Middle frontal gyrus (tissue), 1 donor: Measurements from ENCODE around the gene BUD23.
A peak's percentile ranks its signal among the peaks of the same experiment; 100 is the strongest.
"Not testable (repeated sequence)": the region's sequence is repeated elsewhere in the genome, so short reads cannot be mapped to it uniquely, and the experiment has no call there.

ENCODE experiments used
- DNase-seq: peaks from one replicate; pipeline ENCODE4 v3.0.0-alpha.2; 2015; ENCODE audit warnings: low spot score; ENCODE audit errors: extremely low spot score

The BUD23 gene

DNA sequence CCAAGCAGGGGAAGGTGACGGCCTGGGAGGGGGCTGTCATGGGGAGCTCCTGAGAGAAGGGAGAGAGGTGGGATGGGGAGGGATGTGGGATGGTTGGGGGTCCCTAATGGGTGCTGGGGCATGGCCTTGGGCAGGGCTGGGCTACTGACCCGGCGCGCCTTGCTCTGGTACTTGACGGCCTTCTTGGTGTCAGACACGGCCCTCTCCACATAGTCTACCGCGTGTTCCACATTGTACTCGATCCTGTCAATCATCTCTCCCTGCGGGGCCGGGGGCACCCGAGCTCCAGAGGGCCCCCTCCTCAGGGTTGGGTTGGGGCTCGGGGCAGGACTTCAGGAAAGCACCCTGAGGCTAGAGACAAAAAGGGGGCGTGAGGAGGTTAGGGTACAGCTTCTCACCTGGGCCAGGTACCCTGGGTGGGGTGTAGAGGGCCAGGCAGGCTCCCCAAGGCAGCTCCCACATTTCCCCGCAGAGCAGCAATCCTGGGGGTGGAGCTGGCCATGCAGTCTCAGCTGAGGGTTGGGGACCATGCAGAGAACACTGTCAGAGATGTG is 17.3 kb downstream of the BUD23 start:
- DNase-seq = no peak

DNA sequence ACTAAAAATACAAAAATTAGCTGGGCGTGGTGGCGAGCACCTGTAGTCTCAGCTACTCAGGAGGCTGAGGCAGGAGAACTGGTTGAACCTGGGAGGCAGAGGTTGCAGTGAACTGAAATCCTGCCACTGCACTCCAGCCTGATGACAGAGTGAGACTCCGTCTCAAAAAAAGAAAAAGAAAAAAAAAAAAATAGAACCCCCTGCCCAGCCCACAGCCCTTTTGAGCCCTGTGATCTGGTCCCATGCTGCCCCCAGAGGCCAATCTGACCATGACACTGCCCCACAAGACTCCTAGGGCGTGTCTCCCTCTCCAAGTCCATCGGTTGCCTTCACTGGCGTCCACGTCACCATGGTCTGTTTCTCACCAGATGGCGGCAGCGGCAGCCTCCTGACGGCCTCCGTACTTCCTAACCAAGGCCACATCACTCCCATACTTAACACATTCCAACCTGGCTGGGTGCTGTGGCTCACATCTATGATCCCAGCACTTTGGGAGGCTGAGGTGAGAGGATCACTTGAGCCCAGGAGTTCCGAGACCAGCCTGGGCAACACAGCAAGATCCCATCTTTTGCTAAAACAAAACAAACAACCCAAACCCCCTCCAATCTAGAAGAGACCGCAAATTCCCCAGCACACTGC is 18.1 kb downstream of the BUD23 start:
- DNase-seq = no peak

DNA sequence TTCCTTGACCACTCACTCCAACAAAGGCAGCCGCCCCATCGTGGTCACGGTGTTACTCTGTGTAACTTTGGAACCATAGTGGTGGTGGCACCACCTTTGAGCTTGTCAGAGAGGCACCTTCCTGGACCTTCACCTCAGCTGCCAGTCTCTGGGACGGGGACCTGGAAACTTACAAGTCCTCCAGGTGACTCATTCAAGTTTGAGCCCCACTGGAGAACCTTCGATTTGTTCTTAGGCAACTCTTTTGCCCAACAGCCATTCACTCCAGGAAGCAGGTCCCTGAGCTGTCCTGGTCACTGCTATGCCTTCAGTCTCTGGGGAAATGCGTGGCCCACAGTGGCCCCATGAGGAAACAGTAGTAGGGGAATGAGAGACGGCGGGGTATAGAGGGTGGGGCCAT is 18.8 kb downstream of the BUD23 start:
- DNase-seq = no peak

DNA sequence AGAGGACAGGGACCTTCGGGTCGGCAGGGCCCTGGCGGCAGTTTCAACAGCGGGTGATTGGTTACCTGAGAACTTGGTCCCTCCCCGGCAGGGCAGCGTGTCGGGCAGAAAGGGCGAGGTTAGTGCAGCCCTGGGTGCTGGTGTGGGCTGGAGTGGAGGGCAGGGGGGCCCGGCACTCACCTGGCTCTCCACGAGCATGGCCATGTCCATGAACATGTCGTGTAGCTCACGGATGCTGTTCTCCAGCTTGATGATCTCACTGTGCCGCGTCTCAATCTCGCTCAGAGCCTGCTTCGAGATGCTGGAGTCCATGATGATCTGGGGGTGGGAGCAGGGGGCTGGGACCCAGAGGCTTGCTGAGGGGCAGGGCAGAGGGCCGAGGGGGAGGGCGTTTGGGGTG is 19.3 kb downstream of the BUD23 start:
- no peak for DNase-seq

DNA sequence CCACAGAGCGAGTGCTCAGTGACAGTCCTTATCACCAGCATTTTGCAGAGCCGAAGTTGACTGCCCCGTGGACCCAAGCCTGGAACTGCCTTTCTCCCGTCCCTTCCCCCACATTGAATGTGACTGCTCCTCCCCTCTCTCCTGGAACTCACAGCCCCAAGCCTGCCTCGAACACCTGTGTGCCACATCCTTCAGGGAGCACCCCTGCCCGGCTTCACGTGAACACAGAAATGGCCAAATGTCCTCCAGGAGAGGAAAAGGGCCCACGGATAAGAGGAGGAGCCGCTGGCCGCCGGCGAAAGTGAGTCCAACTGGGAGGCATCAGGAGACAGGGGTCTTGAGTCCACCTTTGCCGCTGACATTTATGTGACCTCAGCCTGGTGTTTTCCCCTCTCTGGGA is 19.8 kb downstream of the BUD23 start:
- no peak for DNase-seq

DNA sequence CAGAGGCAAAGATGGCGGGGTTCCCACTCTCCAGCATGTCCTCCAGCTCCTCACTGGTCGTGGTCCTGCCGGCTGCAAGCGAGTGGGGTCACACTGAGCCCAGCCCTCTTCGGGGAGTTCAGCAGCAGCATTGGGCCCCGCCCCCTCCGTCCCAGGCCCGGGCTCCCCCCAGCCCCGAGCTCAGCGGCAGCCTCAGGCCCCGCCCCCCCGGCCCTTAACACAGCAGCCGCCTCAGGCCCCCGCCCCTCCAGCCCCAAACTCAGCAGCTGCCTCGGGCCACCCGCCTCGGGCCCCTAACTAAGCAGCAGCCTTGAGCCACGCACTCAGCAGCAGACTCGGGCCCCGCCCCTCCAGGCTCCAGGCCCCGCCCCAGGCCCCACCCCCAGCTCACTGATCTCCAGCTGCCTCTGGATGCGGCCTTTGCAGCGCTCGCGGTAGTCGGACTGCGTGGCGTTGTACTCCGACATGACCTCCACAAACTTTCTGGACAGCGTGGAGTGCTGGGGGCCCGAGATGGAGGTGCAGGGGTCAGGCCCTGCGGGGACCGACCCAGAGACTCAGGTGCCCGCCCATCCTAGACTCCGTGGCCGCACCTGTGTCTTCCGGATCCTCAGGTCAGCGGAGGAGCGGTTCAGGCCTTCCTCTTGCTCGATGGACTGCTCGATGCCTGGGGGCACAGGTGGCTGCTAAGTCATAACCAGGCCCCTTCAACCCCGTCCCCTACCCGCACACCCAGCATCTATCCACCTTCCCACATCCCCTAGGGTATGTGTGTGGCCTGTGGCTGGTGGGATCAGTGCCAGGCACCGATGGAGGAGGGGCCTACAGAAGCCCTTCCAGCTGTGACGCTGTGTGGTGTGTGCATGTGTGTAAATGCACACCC is 20.6 kb downstream of the BUD23 start:
- no peak for DNase-seq

DNA sequence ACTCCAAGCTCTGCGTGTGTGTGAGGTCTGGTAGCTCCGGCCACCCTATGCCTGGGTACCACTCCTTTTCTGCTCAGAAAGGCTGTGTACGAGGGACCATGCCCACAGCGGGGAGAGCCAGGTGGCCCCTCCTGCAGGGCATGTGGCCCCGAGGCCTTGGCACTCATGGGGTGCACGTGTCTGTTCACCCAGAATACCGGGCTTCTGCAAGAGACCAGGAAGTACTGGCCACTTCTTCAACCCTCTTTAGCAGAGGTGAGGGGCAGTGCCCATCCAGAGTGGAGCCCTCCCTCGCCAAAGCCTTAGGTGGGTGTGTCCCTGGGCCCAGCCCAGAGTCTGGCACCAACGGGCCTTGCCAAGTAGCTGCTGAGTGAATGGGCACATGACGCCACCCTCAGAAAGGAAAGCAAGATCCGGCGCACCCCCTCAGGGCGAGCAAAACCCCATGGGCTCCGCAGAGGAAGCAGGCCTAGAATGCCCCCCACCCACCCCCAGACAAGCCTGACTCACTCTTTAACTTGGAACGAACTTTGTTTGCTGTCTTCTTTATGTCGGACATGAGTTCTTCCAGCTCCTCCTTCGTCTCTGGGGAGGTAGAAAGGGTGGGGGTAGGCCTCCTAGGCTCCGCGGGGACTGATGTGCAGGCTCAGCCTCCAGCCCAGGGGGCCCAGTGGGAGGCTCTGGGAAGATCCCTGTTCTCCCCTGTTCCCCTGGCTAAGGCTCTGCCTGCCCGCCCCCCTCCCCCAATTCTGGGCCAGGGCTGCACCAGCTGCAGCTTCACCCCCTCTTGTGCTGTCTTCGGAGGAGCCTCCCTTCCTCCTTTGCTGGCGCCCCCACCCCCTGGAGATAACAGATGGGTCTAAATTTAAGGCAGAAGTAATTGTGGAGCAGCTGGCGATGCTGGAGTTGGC is 21.5 kb downstream of the BUD23 start:
- peak; percentile 39 for DNase-seq

DNA sequence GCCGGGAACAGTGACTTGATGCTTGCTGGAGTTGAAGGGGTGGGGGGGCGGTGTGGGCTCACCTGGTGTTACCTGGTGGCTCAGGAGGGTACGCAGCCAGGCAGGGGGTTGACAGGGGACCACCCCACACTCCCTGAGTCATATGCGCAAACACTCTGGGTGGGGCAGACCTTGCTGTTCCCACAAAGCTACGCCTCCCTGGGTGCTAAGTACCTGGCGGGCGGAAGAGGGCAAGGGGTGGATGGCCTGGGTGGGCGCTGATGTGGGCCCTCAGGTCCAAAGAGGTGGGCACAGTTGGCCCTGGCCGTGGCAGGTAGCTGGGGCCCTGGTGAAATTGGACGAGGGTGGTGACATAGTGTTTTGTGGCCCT is 22.1 kb downstream of the BUD23 start:
- no peak for DNase-seq

DNA sequence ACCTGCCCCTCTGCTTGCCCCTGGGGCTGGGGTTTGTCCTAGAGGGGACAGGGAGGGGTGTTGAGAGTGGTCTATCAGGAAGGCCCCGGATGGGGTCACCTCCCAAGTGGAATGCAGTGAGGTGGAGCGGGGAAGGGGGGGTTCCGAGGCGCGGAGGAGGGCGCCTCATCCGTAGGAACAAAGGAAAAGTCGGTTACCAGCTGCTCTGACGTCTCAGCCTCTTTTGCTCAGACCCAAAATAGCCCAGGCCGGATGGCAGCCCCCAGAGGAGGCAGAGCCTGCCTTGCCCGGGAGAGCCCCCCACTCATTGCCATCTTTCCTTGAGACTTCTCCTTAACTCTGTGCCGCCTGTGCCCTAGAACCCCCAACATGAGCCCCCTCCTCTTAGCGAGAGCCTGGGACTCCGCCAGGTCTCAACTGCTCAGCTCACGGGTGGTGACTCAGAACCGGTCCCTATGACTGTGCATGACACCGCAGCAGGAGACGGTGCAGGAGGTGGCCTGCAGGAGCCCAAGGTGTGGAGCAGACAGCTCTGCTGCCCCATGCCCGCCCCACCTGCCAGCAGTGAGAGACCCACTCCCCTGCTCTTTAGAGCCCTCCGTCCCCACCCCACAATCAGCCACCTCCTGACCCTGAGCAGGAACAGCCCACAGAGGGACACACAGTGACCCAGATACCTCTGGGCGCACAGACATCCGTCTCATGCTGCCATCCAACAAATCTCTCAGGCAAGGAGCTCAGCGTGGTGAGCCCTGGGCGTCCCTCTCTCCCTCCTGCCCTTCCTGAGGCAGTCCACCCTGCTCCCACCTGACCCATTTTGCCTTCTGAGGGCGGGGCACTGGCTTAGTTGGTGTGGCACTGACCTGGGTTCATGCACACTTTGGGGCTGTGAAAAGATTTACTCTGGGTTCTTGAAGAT is 23.0 kb downstream of the BUD23 start:
- DNase-seq = peak; percentile 23

DNA sequence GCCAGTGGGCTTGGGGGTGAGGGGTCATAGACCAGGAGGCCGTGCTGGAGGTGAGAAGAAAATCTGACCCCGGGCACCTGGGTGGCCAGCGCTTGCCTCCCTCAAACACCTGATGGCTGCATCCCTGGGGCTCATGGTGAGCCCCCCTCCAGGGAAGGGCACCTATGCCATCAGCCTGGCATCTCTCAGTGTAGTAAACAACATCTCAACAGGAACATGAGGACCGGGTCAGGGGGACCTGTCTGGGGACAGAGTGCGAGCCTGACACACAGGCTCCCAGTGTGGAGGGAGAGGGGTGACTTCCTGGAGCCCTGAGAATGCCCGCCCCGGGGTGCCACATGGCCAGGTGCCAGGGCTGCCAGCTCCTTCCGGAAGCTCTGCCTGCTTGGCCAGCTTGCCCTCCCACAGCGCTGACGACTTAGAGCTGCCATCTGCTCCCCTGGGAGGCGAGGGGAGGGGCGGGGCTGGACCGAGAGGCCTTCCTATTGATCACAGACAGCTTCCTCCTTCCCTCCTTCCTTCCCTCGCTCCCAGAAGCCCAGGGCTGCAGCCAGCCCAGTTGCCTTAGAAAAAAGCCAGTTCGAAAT is 23.7 kb downstream of the BUD23 start:
- peak; percentile 35 for DNase-seq

DNA sequence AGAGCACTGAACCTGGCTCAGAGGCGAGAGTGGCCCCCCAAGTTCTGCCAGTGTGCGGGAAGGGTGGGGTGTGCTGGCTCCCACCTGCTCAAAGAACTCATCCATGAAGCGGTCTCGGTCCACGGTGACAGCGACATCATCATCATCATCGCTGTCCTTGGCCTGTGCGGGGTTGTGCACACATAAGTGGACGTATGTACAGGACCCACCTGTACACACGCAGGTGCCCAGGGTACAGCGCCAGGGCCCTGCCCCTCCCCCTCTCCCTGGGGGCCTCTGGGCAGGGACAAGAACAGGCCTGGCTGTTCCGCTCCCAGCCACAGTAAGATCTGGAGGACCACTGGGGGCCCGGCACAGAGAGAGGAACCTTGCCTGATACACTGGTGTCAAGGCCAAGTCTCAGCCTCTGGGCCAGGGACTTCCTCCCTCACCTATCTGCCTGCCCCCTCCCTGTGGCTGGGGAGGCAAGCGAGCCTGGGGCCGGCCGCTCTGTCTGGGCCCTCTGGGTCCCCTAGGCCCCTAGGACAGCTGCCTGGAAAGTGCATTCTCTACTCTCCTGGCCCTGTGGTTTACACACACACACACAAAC is 25.7 kb downstream of the BUD23 start:
- no peak for DNase-seq

DNA sequence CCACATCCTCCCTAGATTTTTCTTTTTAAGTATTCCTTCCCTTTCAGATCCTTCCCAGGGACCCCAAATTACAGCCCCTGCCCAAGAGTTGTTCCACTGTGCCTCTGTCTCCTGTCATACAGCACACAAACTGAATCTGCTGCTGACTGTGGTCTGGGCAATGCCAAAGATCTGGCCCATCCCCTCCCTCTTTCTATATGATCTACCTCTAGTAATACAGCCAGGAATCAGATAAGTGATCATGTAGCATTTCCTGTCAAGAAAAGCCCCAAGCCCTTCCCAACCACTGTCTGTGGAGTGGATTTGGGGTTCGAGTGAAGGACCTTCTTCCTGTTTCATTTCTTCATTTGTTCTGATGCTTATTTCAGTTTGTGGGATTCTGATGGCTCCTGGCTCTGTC is 29.4 kb downstream of the BUD23 start:
- no peak for DNase-seq

DNA sequence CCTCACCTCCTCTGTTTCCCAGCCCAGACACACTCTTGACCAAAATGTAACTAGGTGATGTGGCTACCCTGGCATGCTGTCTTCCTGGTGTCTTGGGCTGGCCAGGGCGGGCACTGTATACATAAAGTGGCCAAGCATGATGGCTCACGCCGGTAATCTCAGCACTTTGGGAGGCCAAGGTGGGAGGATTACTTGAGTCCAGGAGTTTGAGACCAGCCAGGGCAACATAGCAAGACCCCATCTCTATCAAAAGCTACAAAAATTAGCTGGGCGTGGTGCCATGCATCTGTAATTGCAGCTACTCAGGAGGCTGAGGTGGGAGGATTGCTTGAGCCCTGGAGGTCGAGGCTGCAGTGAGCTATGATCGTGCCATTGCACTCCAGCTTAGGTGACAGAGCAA is 29.9 kb downstream of the BUD23 start:
- not testable (repeated sequence) for DNase-seq

DNA sequence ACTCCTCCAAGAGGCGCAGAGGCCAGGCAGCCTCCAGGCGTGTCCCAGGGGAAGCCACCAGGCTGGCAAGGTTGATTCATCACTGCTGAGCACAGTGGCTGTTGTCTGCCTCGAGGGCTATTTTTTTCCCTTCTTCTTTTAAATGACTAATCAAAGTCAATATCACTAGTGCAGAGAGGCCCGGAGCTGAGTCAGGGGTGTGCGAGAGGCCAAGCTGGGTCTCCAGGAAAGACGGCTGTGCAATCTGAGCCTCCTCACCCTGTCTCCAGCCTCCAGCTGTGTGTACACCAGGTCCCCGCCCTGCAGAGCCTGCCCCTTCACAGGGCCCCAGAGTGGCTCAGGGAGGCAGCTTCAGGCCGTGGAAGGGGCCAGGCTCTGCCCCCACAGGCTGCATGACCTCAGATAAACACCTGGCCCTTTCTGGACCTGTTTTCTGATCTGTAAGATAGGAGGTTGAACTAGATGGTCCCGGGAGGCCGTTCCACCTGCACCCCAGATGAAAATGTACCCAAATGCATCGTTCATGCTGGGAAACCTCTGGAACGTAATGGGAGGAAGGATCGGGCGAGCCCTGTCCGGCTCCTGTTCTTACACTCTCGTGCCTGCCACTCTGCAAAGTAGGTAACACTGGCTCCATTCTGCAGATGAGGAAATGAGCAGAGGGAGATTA is 32.4 kb downstream of the BUD23 start:
- DNase-seq = no peak

DNA sequence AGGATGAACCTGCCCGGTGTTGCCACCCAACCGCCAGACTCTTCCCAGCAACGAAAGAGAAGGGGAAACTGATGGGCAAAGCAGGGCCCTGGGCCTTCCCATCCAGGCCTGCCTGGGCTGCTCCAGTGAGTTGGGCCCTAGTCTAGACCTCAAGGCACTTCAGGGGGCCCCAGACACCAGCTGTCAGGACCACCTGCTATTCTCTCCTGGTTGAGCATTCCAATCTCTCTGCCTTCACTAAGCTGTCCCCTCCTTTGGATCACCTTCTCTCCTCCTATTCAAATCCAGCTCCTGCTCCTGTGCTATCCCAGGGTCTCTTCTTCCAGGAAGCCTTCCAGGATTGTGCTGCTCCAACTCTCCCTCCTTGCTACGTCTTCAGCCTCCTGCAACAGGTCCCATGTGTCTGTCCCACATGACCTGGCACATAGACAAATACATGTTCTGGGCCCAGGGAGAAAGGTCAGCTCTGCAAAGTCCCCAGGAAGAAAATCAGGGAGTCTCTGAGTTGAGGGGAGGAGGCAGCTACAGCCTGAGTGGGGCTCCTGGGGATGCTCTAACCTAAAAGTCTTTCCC is 33.0 kb downstream of the BUD23 start:
- DNase-seq = no peak

DNA sequence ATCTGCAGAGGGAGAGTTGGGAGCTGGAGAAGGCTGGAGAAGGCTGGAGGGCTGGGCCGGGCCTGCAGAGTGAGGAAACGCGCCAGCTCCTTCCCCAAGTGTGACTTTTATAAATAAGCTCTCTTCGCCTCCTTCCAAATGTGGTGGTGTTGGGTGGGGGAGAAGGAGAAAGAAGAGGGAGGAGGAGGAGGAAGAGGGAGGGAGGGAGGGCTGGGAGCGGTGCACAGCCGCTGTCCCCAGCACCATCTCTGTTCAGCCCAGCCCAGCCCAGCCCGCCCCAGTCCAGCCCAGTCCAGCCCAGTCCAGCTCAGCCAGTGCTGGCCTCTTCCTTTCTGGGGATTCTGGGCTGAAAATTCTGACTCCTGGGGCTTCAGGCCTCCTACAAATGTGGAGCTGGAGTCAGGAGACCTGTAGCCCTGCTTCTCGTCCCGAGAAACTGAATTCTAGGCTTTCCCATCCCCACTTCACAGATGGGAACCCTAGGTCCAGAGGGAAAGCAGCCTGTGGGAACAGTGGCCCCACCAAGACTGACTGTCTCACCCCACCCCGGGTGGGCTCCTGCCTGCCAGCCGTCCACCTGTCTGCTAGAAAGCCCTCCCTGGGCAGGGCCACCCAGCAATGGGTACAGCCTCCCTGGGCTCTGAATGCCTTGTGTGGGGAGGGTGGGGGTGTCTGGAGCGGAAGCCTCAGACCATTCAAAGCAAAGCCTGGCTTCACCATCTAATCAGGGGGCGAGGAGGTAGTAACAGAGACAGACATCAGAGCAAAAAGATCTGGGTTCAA is 33.8 kb downstream of the BUD23 start:
- DNase-seq = no peak

DNA sequence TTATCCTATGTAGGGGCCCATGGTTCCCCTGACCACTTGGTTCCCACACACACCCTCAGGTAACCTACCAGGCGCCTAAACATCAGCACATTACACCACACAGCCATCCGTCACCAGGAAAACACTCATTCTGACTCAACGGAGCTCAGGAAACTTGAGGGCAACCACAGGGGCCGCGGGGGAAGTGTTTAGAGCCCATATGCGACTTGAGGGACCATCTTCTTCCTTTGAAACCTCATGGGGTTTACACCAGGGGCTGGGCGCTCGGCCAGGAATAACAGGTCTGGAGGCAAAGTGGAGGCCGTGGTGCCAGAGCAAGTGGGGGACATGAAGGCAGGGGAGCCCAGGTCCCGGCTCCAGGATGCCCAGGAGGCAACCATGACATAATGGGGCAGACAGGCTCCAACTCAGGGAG is 34.6 kb downstream of the BUD23 start:
- no peak for DNase-seq

DNA sequence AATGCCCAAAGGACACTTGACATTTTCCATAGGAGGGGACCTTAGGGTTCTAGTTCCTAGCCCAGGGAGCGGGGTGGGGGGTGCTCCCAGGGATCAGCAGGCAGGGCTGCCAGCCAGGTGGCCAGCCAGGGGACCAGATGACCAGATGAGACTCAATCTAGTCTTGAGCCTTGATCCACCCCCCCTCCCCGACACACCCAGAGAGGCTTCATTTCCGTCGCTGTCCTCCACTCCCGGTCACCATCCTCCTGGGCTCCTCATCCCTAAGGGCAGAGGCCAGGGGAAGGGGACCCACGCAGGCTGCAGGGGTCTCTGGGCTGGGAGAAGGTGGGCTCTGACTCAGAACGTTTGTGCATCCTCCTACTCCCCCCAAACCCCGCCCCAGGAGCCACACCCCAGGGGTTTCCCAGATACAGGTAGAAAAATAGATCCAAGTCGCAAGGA is 35.1 kb downstream of the BUD23 start:
- no peak for DNase-seq
